SU-DHL-6 (cell line): Measurements from ENCODE around the gene LZTS2.

Experiments
- H2AFZ ChIP-seq: fragments of 200-600 bp; sonication (generic); 2 replicates; pipeline ENCODE4 v1.6.1; 2014; ENCODE audit warnings: low read depth, mild to moderate bottlenecking, moderate library complexity, mixed read lengths, antibody characterized with exemption, low read length; ENCODE audit not compliant: severe bottlenecking
- H3F3A ChIP-seq: fragments of 200-600 bp; shearing (Covaris generic); 2 replicates; pipeline ENCODE4 v1.6.0; 2016; ENCODE audit warnings: antibody characterized with exemption, mild to moderate bottlenecking; ENCODE audit not compliant: insufficient read depth
- H3K27ac ChIP-seq: fragments of 200-600 bp; sonication (generic); 2 replicates; pipeline ENCODE4 v1.5.1; 2016; ENCODE audit warnings: low read depth, mild to moderate bottlenecking, low read length, moderate library complexity, mixed read lengths
- H3K27me3 ChIP-seq: fragments of 200-600 bp; sonication (generic), shearing (Covaris generic); 2 replicates; pipeline ENCODE4 v1.6.0; 2014; ENCODE audit warnings: mild to moderate bottlenecking, low read length
- H3K36me3 ChIP-seq: fragments of 200-600 bp; sonication (generic); 2 replicates; pipeline ENCODE4 v1.6.1; 2014; ENCODE audit warnings: mild to moderate bottlenecking, low read length, mixed read lengths
- H3K4me2 ChIP-seq: fragments of 300-600, 200-600 bp; shearing (Covaris generic), sonication (generic); 2 replicates; pipeline ENCODE4 v1.6.0; 2014; ENCODE audit warnings: low read length, low read depth, mild to moderate bottlenecking; ENCODE audit not compliant: poor library complexity, severe bottlenecking
- H3K4me3 ChIP-seq: fragments of 200-600 bp; sonication (generic); 2 replicates; pipeline ENCODE4 v1.5.1; 2014; ENCODE audit warnings: antibody characterized with exemption, low read length, mild to moderate bottlenecking, mixed read lengths; ENCODE audit not compliant: insufficient read depth, poor library complexity, severe bottlenecking
- H3K79me2 ChIP-seq: fragments of 200-600 bp; sonication (generic); 2 replicates; pipeline ENCODE4 v1.6.1; 2014; ENCODE audit warnings: mild to moderate bottlenecking, low read length, moderate library complexity; ENCODE audit not compliant: insufficient read depth
- H3K9ac ChIP-seq: fragments of 200-600 bp; sonication (generic); 2 replicates; pipeline ENCODE4 v1.7.0; 2014; ENCODE audit warnings: mild to moderate bottlenecking, low read length
- H3K9me2 ChIP-seq: fragments of 200-600 bp; sonication (generic); replicated peaks from 2 replicates; pipeline ENCODE4 v1.6.1; 2014; ENCODE audit warnings: low read length; ENCODE audit not compliant: insufficient read depth
- H3K9me3 ChIP-seq: fragments of 200-600 bp; sonication (generic); 2 replicates; pipeline ENCODE4 v1.6.1; 2014; ENCODE audit warnings: low read length, mixed read lengths; ENCODE audit not compliant: insufficient read depth
- H4K20me1 ChIP-seq: fragments of 200-600 bp; sonication (generic); 2 replicates; pipeline ENCODE4 v1.6.1; 2014; ENCODE audit warnings: low read depth, mild to moderate bottlenecking, antibody characterized with exemption, low read length, moderate library complexity, mixed read lengths
- EZH2phosphoT487 ChIP-seq: fragments of 200-600 bp; sonication (generic), shearing (Covaris generic); conservative IDR thresholded peaks from 2 replicates; pipeline ENCODE4 v1.6.1; 2018; ENCODE audit warnings: mild to moderate bottlenecking, antibody characterized with exemption, low read length, moderate library complexity, mixed read lengths
- TF ChIP-seq, protein P1 (sequence below): fragments of 200-600 bp; sonication (generic); IDR thresholded peaks from one replicate; pipeline ENCODE4 v1.5.1; 2017; ENCODE audit warnings: antibody characterized with exemption, mild to moderate bottlenecking, low read length, moderate library complexity; ENCODE audit not compliant: insufficient read depth, poor library complexity, severe bottlenecking

Gene LZTS2

GRCh38 chr10:101018600-101019439, 19.2 kb downstream of the LZTS2 start:
- TF ChIP-seq, protein P1, sequence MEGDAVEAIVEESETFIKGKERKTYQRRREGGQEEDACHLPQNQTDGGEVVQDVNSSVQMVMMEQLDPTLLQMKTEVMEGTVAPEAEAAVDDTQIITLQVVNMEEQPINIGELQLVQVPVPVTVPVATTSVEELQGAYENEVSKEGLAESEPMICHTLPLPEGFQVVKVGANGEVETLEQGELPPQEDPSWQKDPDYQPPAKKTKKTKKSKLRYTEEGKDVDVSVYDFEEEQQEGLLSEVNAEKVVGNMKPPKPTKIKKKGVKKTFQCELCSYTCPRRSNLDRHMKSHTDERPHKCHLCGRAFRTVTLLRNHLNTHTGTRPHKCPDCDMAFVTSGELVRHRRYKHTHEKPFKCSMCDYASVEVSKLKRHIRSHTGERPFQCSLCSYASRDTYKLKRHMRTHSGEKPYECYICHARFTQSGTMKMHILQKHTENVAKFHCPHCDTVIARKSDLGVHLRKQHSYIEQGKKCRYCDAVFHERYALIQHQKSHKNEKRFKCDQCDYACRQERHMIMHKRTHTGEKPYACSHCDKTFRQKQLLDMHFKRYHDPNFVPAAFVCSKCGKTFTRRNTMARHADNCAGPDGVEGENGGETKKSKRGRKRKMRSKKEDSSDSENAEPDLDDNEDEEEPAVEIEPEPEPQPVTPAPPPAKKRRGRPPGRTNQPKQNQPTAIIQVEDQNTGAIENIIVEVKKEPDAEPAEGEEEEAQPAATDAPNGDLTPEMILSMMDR = peak; percentile 62
- no peak for TF ChIP-seq EZH2phosphoT487
- Histone ChIP-seq H3K9ac (no peak overlapping the region), H3F3A (no peaks in the 10 kb centered on the region), H4K20me1 (no peaks in the 10 kb centered on the region), H2AFZ (no peak overlapping the region), H3K9me3 (no peaks in the 10 kb centered on the region), H3K36me3 (no peaks in the 10 kb centered on the region), H3K4me3 (no peak overlapping the region), H3K79me2 (no peaks in the 10 kb centered on the region), H3K9me2 (no peaks in the 10 kb centered on the region), H3K27ac (no peak overlapping the region), H3K27me3 (no peaks in the 10 kb centered on the region), H3K4me2 (no peak overlapping the region)

- Histone ChIP-seq H2AFZ (no peak overlapping the region), H3K27ac (no peak overlapping the region), H3K27me3 (no peaks in the 10 kb centered on the region), H3K9me2 (no peaks in the 10 kb centered on the region), H3K9me3 (no peaks in the 10 kb centered on the region), H3K4me2 (no peak overlapping the region), H3K4me3 (no peak overlapping the region), H3K36me3 (no peaks in the 10 kb centered on the region), H3K9ac (no peak overlapping the region), H3K79me2 (no peaks in the 10 kb centered on the region), H3F3A (no peaks in the 10 kb centered on the region), H4K20me1 (no peaks in the 10 kb centered on the region)
- TF ChIP-seq, protein P1 = no peak
- TF ChIP-seq EZH2phosphoT487 = no peak
These were observed 19.8 kb downstream of the LZTS2 start for GRCh38 chr10:101019440-101019703.

DNA sequence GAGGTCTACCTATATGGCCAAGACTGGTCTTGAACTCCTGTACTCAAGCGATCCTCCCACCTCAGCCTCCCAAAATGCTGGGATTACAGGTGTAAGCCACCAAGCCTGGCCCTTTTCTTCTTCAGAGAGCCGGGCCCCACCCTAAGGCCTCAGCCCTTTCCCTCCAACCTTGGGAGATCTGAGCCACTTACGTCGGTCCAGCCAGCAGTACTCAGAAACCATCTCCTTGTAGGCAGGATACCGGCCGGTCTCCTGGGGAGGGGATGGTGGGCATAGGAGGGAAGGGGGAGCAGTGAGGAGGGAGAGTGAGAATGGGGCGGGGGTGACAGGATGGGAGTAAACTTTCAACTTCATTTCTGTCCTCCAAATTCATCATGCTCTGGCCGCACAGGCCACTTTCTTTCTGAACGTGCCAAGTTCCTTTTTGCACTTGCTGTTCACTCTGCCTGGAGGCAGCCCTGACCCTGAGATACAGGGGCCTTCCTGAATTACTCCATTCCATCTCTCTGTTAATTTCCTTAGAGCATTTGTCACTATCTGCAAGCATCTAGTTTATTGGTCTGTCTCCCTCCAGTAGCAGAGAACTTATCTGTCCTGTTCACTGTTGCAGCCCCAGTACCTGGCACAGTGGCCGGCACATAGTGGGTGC, 20.9 kb downstream of the LZTS2 start:
- no peaks in the 10 kb centered on the region for H3F3A ChIP-seq
- no peaks in the 10 kb centered on the region for H3K9me2 ChIP-seq
- H3K9ac ChIP-seq = no peak overlapping the region
- H3K27me3 ChIP-seq = no peaks in the 10 kb centered on the region
- H3K4me3 ChIP-seq = no peak overlapping the region
- H3K4me2 ChIP-seq = no peak overlapping the region
- H2AFZ ChIP-seq = no peak overlapping the region
- H3K79me2 ChIP-seq = no peaks in the 10 kb centered on the region
- TF ChIP-seq, protein P1 = no peak
- TF ChIP-seq EZH2phosphoT487 = no peak
- no peaks in the 10 kb centered on the region for H4K20me1 ChIP-seq
- no peak overlapping the region for H3K27ac ChIP-seq
- no peaks in the 10 kb centered on the region for H3K9me3 ChIP-seq
- no peaks in the 10 kb centered on the region for H3K36me3 ChIP-seq
